H1 (cell line): ENCODE measurements around the gene HPS5. TPM values are rescaled to one million over a fixed set of nuclear protein-coding genes. Genes with fewer than 3 reads are reported as not detected.

Experiments
- CTCF ChIA-PET: fragments of 300-600 bp; sonication (Branson Sonifier 250); formaldehyde crosslinking; loops from one replicate; lab custom pipeline; 2021; ENCODE audit not compliant: partially characterized antibody; lab: Charles Lee
- POLR2A ChIA-PET: fragments of 300-600 bp; sonication (Branson Sonifier 250); formaldehyde crosslinking; loops from one replicate; lab custom pipeline; 2021; ENCODE audit warnings: inconsistent platforms; ENCODE audit not compliant: partially characterized antibody; lab: Charles Lee
- DNase-seq, 2 experiments: peaks; one replicate each; pipeline versions ENCODE4 v3.0.0 to v3.0.0-alpha.2; 2010 to 2022; ENCODE audit warnings: low spot score in 2 of 2, low read depth in 1 of 2, mixed read lengths in 1 of 2
- FAIRE-seq: peaks from 2 replicates; lab custom pipeline; 2011; peaks lifted over from hg19 to GRCh38; lab: Jason Lieb, UNC
- H2AFZ ChIP-seq: 2 replicates; pipeline ENCODE4 v1.8.1; 2012; ENCODE audit warnings: low read length, inconsistent platforms
- H2AK5ac ChIP-seq: 2 replicates; pipeline ENCODE4 v1.6.1; 2013; ENCODE audit warnings: low read depth, low read length
- H2BK120ac ChIP-seq: replicated peaks from 2 replicates; pipeline ENCODE3; 2013; ENCODE audit warnings: low read depth, low read length, inconsistent platforms
- H2BK12ac ChIP-seq: 2 replicates; pipeline ENCODE4 v1.6.1; 2013; ENCODE audit warnings: low read depth, low read length
- H2BK15ac ChIP-seq: 2 replicates; pipeline ENCODE4 v1.6.1; 2013; ENCODE audit warnings: low read length
- H2BK20ac ChIP-seq: 2 replicates; pipeline ENCODE4 v1.6.1; 2013; ENCODE audit warnings: low read length
- H2BK5ac ChIP-seq: 2 replicates; pipeline ENCODE4 v1.6.1; 2013; ENCODE audit warnings: low read depth, low read length
- H3K14ac ChIP-seq: 2 replicates; pipeline ENCODE4 v1.6.1; 2013; ENCODE audit warnings: inconsistent platforms; ENCODE audit not compliant: insufficient read length
- H3K18ac ChIP-seq: 2 replicates; pipeline ENCODE4 v1.6.1; 2013; ENCODE audit warnings: low read length; ENCODE audit errors: extremely low read depth
- H3K23ac ChIP-seq: 2 replicates; pipeline ENCODE4 v1.6.1; 2013; ENCODE audit warnings: inconsistent platforms; ENCODE audit not compliant: insufficient read length
- H3K23me2 ChIP-seq: 2 replicates; pipeline ENCODE4 v1.6.1; 2013; ENCODE audit warnings: low read depth, low read length
- H3K27ac ChIP-seq: 2 replicates; pipeline ENCODE4 v1.6.1; 2011; ENCODE audit warnings: low read depth, low read length, inconsistent platforms
- H3K27me3 ChIP-seq, 4 experiments: replicated peaks in 1 of 4; 1 replicate in 1 of 4; 2 replicates in 3 of 4; pipeline versions ENCODE4 v1.6.1 to v1.8.1; 2011 to 2013; ENCODE audit warnings: low read length in 3 of 4, mild to moderate bottlenecking in 3 of 4, inconsistent platforms in 2 of 4, mixed read lengths in 2 of 4, moderate library complexity in 1 of 4; ENCODE audit not compliant: control insufficient read depth in 3 of 4, insufficient read depth in 3 of 4; ENCODE audit errors: extremely low read depth in 1 of 4
- H3K36me3 ChIP-seq, 4 experiments: 2 replicates each; pipeline versions ENCODE4 v1.6.1 to v1.8.1; 2011 to 2013; ENCODE audit warnings: mild to moderate bottlenecking in 4 of 4, low read length in 3 of 4, moderate library complexity in 2 of 4, control low read depth in 1 of 4, inconsistent platforms in 1 of 4; ENCODE audit not compliant: insufficient read depth in 4 of 4, control insufficient read depth in 2 of 4
- H3K4ac ChIP-seq: replicated peaks from 2 replicates; pipeline ENCODE3; 2013; ENCODE audit warnings: low read length, low read depth, mixed read lengths, inconsistent platforms; ENCODE audit not compliant: insufficient read length
- H3K4me1 ChIP-seq, 4 experiments: replicated peaks in 1 of 4; 1 replicate in 1 of 4; 2 replicates in 3 of 4; pipeline versions ENCODE4 v1.6.1 to v1.8.1; 2011 to 2013; ENCODE audit warnings: low read length in 3 of 4, inconsistent platforms in 2 of 4, mixed read lengths in 1 of 4; ENCODE audit not compliant: insufficient read depth in 4 of 4, control insufficient read depth in 3 of 4
- H3K4me2 ChIP-seq, 2 experiments: 2 replicates each; pipeline versions ENCODE4 v1.6.1 to v1.8.1; 2011 to 2013; ENCODE audit warnings: low read depth in 2 of 2, low read length in 2 of 2, control low read depth in 1 of 2, inconsistent platforms in 1 of 2, mild to moderate bottlenecking in 1 of 2; ENCODE audit not compliant: insufficient read depth in 1 of 2
- H3K4me3 ChIP-seq, 4 experiments: fragments of 200-600, 300-600 bp in 1 of 4; sonication (generic), shearing (Covaris generic), sonication (Bioruptor Twin) in 1 of 4; 2 replicates each; pipeline versions ENCODE4 v1.5.1 to v1.8.1; 2011 to 2016; ENCODE audit warnings: low read length in 4 of 4, low read depth in 3 of 4, control low read depth in 2 of 4, inconsistent platforms in 2 of 4, mild to moderate bottlenecking in 2 of 4, mixed read lengths in 1 of 4, moderate library complexity in 1 of 4; ENCODE audit not compliant: insufficient read depth in 2 of 4; ENCODE audit errors: extremely low read depth in 1 of 4
- H3K56ac ChIP-seq: replicated peaks from 2 replicates; pipeline ENCODE3; 2013; ENCODE audit warnings: low read depth, mild to moderate bottlenecking, mixed read lengths, low read length, inconsistent platforms; ENCODE audit not compliant: insufficient read length
- H3K79me1 ChIP-seq: 2 replicates; pipeline ENCODE4 v1.6.1; 2013; ENCODE audit warnings: low read depth, low read length, control low read depth
- H3K79me2 ChIP-seq, 2 experiments: 2 replicates each; pipeline versions ENCODE4 v1.6.1 to v1.8.1; 2012 to 2013; ENCODE audit warnings: low read length in 2 of 2, mild to moderate bottlenecking in 2 of 2, inconsistent platforms in 1 of 2; ENCODE audit not compliant: insufficient read depth in 2 of 2, control insufficient read depth in 1 of 2
- H3K9ac ChIP-seq, 4 experiments: replicated peaks in 1 of 4; 1 replicate in 1 of 4; 2 replicates in 3 of 4; pipeline versions ENCODE4 v1.6.1 to v1.8.1; 2011 to 2013; ENCODE audit warnings: low read depth in 3 of 4, low read length in 3 of 4, control low read depth in 2 of 4, mild to moderate bottlenecking in 2 of 4, moderate library complexity in 2 of 4, inconsistent platforms in 1 of 4; ENCODE audit errors: extremely low read depth in 1 of 4
- H3K9me3 ChIP-seq, 2 experiments: 2 replicates each; pipeline versions ENCODE4 v1.6.1 to v1.8.1; 2012 to 2013; ENCODE audit warnings: mild to moderate bottlenecking in 2 of 2, moderate library complexity in 2 of 2, control low read depth in 1 of 2, inconsistent platforms in 1 of 2, low read depth in 1 of 2, low read length in 1 of 2, mixed read lengths in 1 of 2; ENCODE audit not compliant: insufficient read depth in 2 of 2
- H4K20me1 ChIP-seq, 2 experiments: replicated peaks in 1 of 2; 2 replicates each; pipeline versions ENCODE3 to v1.8.1; 2011 to 2013; ENCODE audit warnings: inconsistent platforms in 2 of 2, low read length in 2 of 2, mild to moderate bottlenecking in 1 of 2; ENCODE audit not compliant: insufficient read depth in 2 of 2, control insufficient read depth in 1 of 2
- H4K5ac ChIP-seq: 2 replicates; pipeline ENCODE4 v1.6.1; 2013; ENCODE audit warnings: low read length, low read depth, mixed read lengths, inconsistent platforms; ENCODE audit not compliant: insufficient read length
- H4K8ac ChIP-seq: 2 replicates; pipeline ENCODE4 v1.8.0; 2013; ENCODE audit warnings: mild to moderate bottlenecking, moderate library complexity, low read length, inconsistent platforms; ENCODE audit not compliant: insufficient read depth; ENCODE audit errors: extremely low read depth
- H4K91ac ChIP-seq: replicated peaks from 2 replicates; pipeline ENCODE3; 2013; ENCODE audit warnings: low read length, mixed read lengths, inconsistent platforms; ENCODE audit not compliant: insufficient read length
- ATF3 ChIP-seq: IDR thresholded peaks from 2 replicates; pipeline ENCODE4 v1.6.1; 2011; ENCODE audit warnings: low read depth, mild to moderate bottlenecking, low read length; ENCODE audit not compliant: insufficient read depth
- CTCF ChIP-seq, 3 experiments: IDR thresholded peaks; 1 replicate in 2 of 3; 2 replicates in 1 of 3; pipeline versions ENCODE4 v1.5.1 to v1.6.1; 2011; ENCODE audit warnings: low read length in 3 of 3, mild to moderate bottlenecking in 3 of 3, inconsistent platforms in 2 of 3, low read depth in 1 of 3, moderate library complexity in 1 of 3; ENCODE audit not compliant: insufficient read depth in 1 of 3; ENCODE audit errors: control extremely low read depth in 1 of 3
- E2F6 ChIP-seq: IDR thresholded peaks from 2 replicates; pipeline ENCODE4 v1.6.1; 2012; ENCODE audit warnings: inconsistent platforms
- EP300 ChIP-seq, 2 experiments: IDR thresholded peaks; 1 replicate in 1 of 2; 2 replicates in 1 of 2; pipeline ENCODE4 v1.6.1; 2011 to 2012; ENCODE audit warnings: low read depth in 2 of 2, low read length in 2 of 2, mild to moderate bottlenecking in 2 of 2, borderline replicate concordance in 1 of 2, inconsistent platforms in 1 of 2, moderate library complexity in 1 of 2
- MAFK ChIP-seq: IDR thresholded peaks from 2 replicates; pipeline ENCODE4 v1.6.1; 2012; ENCODE audit warnings: low read depth, mild to moderate bottlenecking, improper control_type of control experiment, low read length
- NRF1 ChIP-seq: IDR thresholded peaks from 2 replicates; pipeline ENCODE4 v1.6.1; 2011; ENCODE audit warnings: mild to moderate bottlenecking, low read depth, low read length, improper control_type of control experiment
- POLR2A ChIP-seq, 2 experiments: IDR thresholded peaks; 1 replicate in 1 of 2; 2 replicates in 1 of 2; pipeline ENCODE4 v1.6.1; 2011; ENCODE audit warnings: low read depth in 2 of 2, low read length in 2 of 2, mild to moderate bottlenecking in 2 of 2; ENCODE audit errors: control extremely low read depth in 1 of 2
- POU5F1 ChIP-seq: IDR thresholded peaks from 2 replicates; pipeline ENCODE4 v1.6.1; 2011; ENCODE audit warnings: low read depth, mild to moderate bottlenecking, low read length, moderate library complexity
- RBBP5 ChIP-seq: IDR thresholded peaks from 2 replicates; pipeline ENCODE4 v1.7.1; 2012; ENCODE audit warnings: low read depth, mild to moderate bottlenecking, inconsistent platforms, low read length, moderate library complexity, borderline replicate concordance
- TCF12 ChIP-seq: IDR thresholded peaks from 2 replicates; pipeline ENCODE4 v1.6.1; 2011; ENCODE audit warnings: low read depth, mild to moderate bottlenecking, low read length
- TEAD4 ChIP-seq: IDR thresholded peaks from 2 replicates; pipeline ENCODE4 v1.6.1; 2012; ENCODE audit warnings: low read depth, low read length, inconsistent platforms, mixed read lengths
- polyA plus RNA-seq, 7 experiments: library from polyadenylated mRNA; depleted of rRNA in 3 of 7; stranded (reverse) in 5 of 7; unstranded in 2 of 7; fragments of >200 nt in 5 of 7; fragments of 200-250 nt in 2 of 7; gene quantifications; 1 replicate in 5 of 7; 2 replicates in 1 of 7; 4 replicates in 1 of 7; pipeline versions ENCODE4 v1.2.1 to v1.2.3, GENCODE V29; 2011 to 2013; ENCODE audit warnings: missing spikeins in 2 of 7, mixed read lengths in 2 of 7
- total RNA-seq: library from RNA; stranded (reverse); fragmentation: NEBNext Ultra II Directional; extraction: Animal tissue kit (Norgen Biotek cat#: 25700); gene quantifications from 2 replicates; pipeline ENCODE4 v1.2.1, GENCODE V29; 2021

Gene HPS5
- total and polyA plus RNA-seq, 2 of the 8 experiments (the other 6 are each of a cell fraction or from before 2014, with no cell fraction given) = 5.0 to 18.5 TPM

GRCh38 chr11:18299721-18300120, 22.2 kb downstream of the HPS5 start:
- Histone ChIP-seq H2BK5ac (no peak overlapping the region), H3K9me3 (no peaks in the 10 kb centered on the region), H3K79me1 (no peaks in the 10 kb centered on the region), H3K4me2 (no peak overlapping the region), H2AK5ac (no peak overlapping the region), H4K5ac (no peak overlapping the region), H3K14ac (no peak overlapping the region), H3K4me3 (no peak overlapping the region), H3K18ac (no peak overlapping the region), H2BK12ac (no peak overlapping the region), H4K20me1 (no peaks in the 10 kb centered on the region), H3K27ac (no peak overlapping the region), H3K4me1 (no peaks in the 10 kb centered on the region), H2BK120ac (no peak overlapping the region), H4K8ac (no peak overlapping the region), H2BK15ac (no peak overlapping the region), H3K4ac (no peak overlapping the region), H3K56ac (no peak overlapping the region), H4K91ac (no peak overlapping the region), H3K23ac (no peak overlapping the region), H3K23me2 (peaks cover 2% of the 10 kb centered on the region; the same call in 1 of the 2 replicates), H3K36me3 (peaks cover 4 to 63% (median 37%) of the 10 kb centered on the region in 4 experiments; a peak in 7 of 8 replicates), H3K27me3 (no peaks in the 10 kb centered on the region), H3K9ac (no peak overlapping the region), H2AFZ (no peak overlapping the region), H2BK20ac (no peak overlapping the region), H3K79me2 (no peaks in the 10 kb centered on the region)
- ChIA-PET POLR2A (interaction anchor here (1.2 to 1.9 kb wide), 2 partner anchors 13 to 23 kb away, joined by 3 to 10 read pairs; partner anchors contain the start of genes GTF2H1 and HPS5), CTCF (interaction anchor here (0.8 to 1.4 kb wide), 2 partner anchors 55 to 95 kb away, joined by 3 to 4 read pairs; no protein-coding TSS in a partner anchor)
- FAIRE-seq = no peak
- DNase-seq = no peak
- TF ChIP-seq POLR2A (IDR thresholded peaks at IDR 0.05; ENCODE audit: control extremely low read depth in 1 of 2, low read depth in 2 of 2, low read length in 2 of 2) (no peak), CTCF (IDR thresholded peaks at IDR 0.05; ENCODE audit: control extremely low read depth in 1 of 3, insufficient read depth in 1 of 3, low read depth in 1 of 3, low read length in 3 of 3) (no peak), E2F6 (no peak), MAFK (no peak), NRF1 (no peak), TCF12 (no peak), ATF3 (no peak), POU5F1 (no peak), RBBP5 (no peak), TEAD4 (no peak), EP300 (IDR thresholded peaks at IDR 0.05; ENCODE audit: borderline replicate concordance in 1 of 2, low read depth in 2 of 2, low read length in 2 of 2) (no peak)
